Keratinocyte (primary cell): Measurements from ENCODE around the gene PCBD1. TPM values are rescaled to one million over a fixed set of nuclear protein-coding genes. Genes with fewer than 3 reads are reported as not detected.

ENCODE experiments used
- DNase-seq: peaks from one replicate; pipeline ENCODE4 v3.0.0-alpha.2; 2011; ENCODE audit warnings: low read depth, missing footprints, low spot score
- FAIRE-seq: peaks from 2 replicates; lab custom pipeline; 2011; peaks lifted over from hg19 to GRCh38; lab: Jason Lieb, UNC
- H2AFZ ChIP-seq: 2 replicates; pipeline ENCODE4 v1.6.0; 2012; ENCODE audit warnings: low read length, control low read depth, inconsistent platforms; ENCODE audit not compliant: control insufficient read depth
- H3K27ac ChIP-seq: 2 replicates; pipeline ENCODE4 v1.5.1; 2011; ENCODE audit warnings: low read length; ENCODE audit not compliant: control insufficient read depth, insufficient read depth
- H3K27me3 ChIP-seq: 3 replicates; pipeline ENCODE4 v1.6.0; 2011; ENCODE audit warnings: low read length; ENCODE audit not compliant: control insufficient read depth, insufficient read depth; ENCODE audit errors: extremely low read depth
- H3K36me3 ChIP-seq, 2 experiments: 2 replicates in 1 of 2; 3 replicates in 1 of 2; pipeline ENCODE4 v1.5.1; 2011; ENCODE audit warnings: low read length in 2 of 2, mild to moderate bottlenecking in 1 of 2; ENCODE audit not compliant: control insufficient read depth in 2 of 2, insufficient read depth in 2 of 2; ENCODE audit errors: extremely low read depth in 1 of 2
- H3K4me1 ChIP-seq: 3 replicates; pipeline ENCODE4 v1.5.1; 2011; ENCODE audit warnings: low read length; ENCODE audit not compliant: control insufficient read depth, insufficient read depth; ENCODE audit errors: extremely low read depth
- H3K4me2 ChIP-seq: 3 replicates; pipeline ENCODE4 v1.6.0; 2011; ENCODE audit warnings: low read depth, low read length; ENCODE audit not compliant: control insufficient read depth, insufficient read depth; ENCODE audit errors: extremely low read depth
- H3K4me3 ChIP-seq, 3 experiments: fragments of 200-600 bp in 1 of 3; sonication (generic) in 1 of 3; 2 replicates in 2 of 3; 3 replicates in 1 of 3; pipeline ENCODE4 v1.5.1; 2011 to 2016; ENCODE audit warnings: low read length in 3 of 3, mild to moderate bottlenecking in 3 of 3, control low read depth in 2 of 3, inconsistent platforms in 1 of 3, low read depth in 1 of 3, mixed read lengths in 1 of 3, mixed run types in 1 of 3, moderate library complexity in 1 of 3; ENCODE audit not compliant: control insufficient read depth in 2 of 3, insufficient read depth in 2 of 3; ENCODE audit errors: extremely low read depth in 1 of 3
- H3K79me2 ChIP-seq: 2 replicates; pipeline ENCODE4 v1.6.0; 2012; ENCODE audit warnings: low read length; ENCODE audit not compliant: control insufficient read depth, insufficient read depth
- H3K9ac ChIP-seq: 3 replicates; pipeline ENCODE4 v1.6.0; 2011; ENCODE audit warnings: low read length; ENCODE audit not compliant: control insufficient read depth, insufficient read depth; ENCODE audit errors: extremely low read depth
- H3K9me1 ChIP-seq: 3 replicates; pipeline ENCODE4 v1.6.0; 2011; ENCODE audit warnings: low read length; ENCODE audit not compliant: control insufficient read depth, insufficient read depth; ENCODE audit errors: extremely low read depth
- H3K9me3 ChIP-seq: 2 replicates; pipeline ENCODE4 v1.5.1; 2012; ENCODE audit warnings: low read depth, low read length; ENCODE audit not compliant: control insufficient read depth
- H4K20me1 ChIP-seq: 3 replicates; pipeline ENCODE4 v1.6.0; 2011; ENCODE audit warnings: low read length; ENCODE audit not compliant: control insufficient read depth, insufficient read depth; ENCODE audit errors: extremely low read depth
- CTCF ChIP-seq, 3 experiments: IDR thresholded peaks in 1 of 3; conservative IDR thresholded peaks in 1 of 3; optimal IDR thresholded peaks in 1 of 3; 2 replicates in 2 of 3; 3 replicates in 1 of 3; pipeline versions ENCODE3 to v1.5.1; 2011; ENCODE audit warnings: low read length in 3 of 3, mild to moderate bottlenecking in 3 of 3, moderate library complexity in 2 of 3, control low read depth in 1 of 3, inconsistent platforms in 1 of 3; ENCODE audit not compliant: insufficient read depth in 2 of 3; ENCODE audit errors: extremely low read depth in 1 of 3
- EZH2 ChIP-seq: IDR thresholded peaks from one replicate; pipeline ENCODE4 v1.6.1; 2012; ENCODE audit warnings: inconsistent platforms, mild to moderate bottlenecking, low read length, moderate library complexity
- dilution Hi-C: fragments of 300-500 bp; cut with MboI; formaldehyde crosslinking; loops from one replicate; pipeline ENCODE4 v1.7.0; 2020; ENCODE audit warnings: low sequenced_read_pairs; ENCODE audit not compliant: extremely low pct_ligation_motif_present
- polyA plus RNA-seq, 5 experiments: library from polyadenylated mRNA; depleted of rRNA in 3 of 5; stranded (reverse) in 3 of 5; stranded (forward) in 1 of 5; unstranded in 1 of 5; fragments of >200 nt; gene quantifications; 1 replicate in 1 of 5; 2 replicates in 3 of 5; 3 replicates in 1 of 5; pipeline versions ENCODE4 v1.2.1 to v1.2.3, GENCODE V29; 2011 to 2012; ENCODE audit warnings: missing spikeins in 2 of 5, low read depth in 1 of 5, low replicate concordance in 1 of 5

The PCBD1 gene
- polyA plus RNA-seq, 1 donor (not counting 4 experiments of a cell fraction or from before 2014, with no cell fraction given), result 41.5 TPM

GRCh38 chr10:70879207-70879606 is 9.2 kb downstream of the PCBD1 start:
- TF ChIP-seq EZH2, result no peak
- H2AFZ ChIP-seq, result no peak overlapping the region
- DNase-seq, result no peak
- FAIRE-seq, result no peak
- dilution Hi-C loops, result no loop called here
- H3K4me3 ChIP-seq, result no peak overlapping the region
- no peak overlapping the region for H3K9ac ChIP-seq
- H3K4me2 ChIP-seq, result no peak overlapping the region
- no peaks in the 10 kb centered on the region for H3K9me3 ChIP-seq
- no peaks in the 10 kb centered on the region for H3K79me2 ChIP-seq
- peaks cover 20% of the 10 kb centered on the region in 2 experiments for H3K36me3 ChIP-seq
- no peaks in the 10 kb centered on the region for H4K20me1 ChIP-seq
- no peaks in the 10 kb centered on the region for H3K4me1 ChIP-seq
- no peak overlapping the region for H3K27ac ChIP-seq
- H3K9me1 ChIP-seq, result no peaks in the 10 kb centered on the region
- H3K27me3 ChIP-seq, result no peaks in the 10 kb centered on the region

GRCh38 chr10:70874061-70874460 is 14.3 kb downstream of the PCBD1 start:
- no peak for TF ChIP-seq EZH2
- no peak for TF ChIP-seq CTCF (optimal IDR thresholded peaks at IDR 0.05 in 1 of 3, IDR thresholded peaks at IDR 0.05 in 1 of 3, conservative IDR thresholded peaks at IDR 0.05 in 1 of 3; ENCODE audit: extremely low read depth in 1 of 3, insufficient read depth in 2 of 3, low read length in 3 of 3)
- no peaks in the 10 kb centered on the region for H4K20me1 ChIP-seq
- H3K27me3 ChIP-seq, result no peaks in the 10 kb centered on the region
- peaks cover 22 to 31% of the 10 kb centered on the region in 2 experiments for H3K36me3 ChIP-seq
- no peak overlapping the region for H3K9ac ChIP-seq
- no peaks in the 10 kb centered on the region for H3K79me2 ChIP-seq
- H2AFZ ChIP-seq, result no peak overlapping the region
- no peak overlapping the region for H3K4me3 ChIP-seq
- H3K4me1 ChIP-seq, result no peaks in the 10 kb centered on the region
- DNase-seq (no peak), FAIRE-seq (no peak)
- no peak overlapping the region for H3K4me2 ChIP-seq
- no peaks in the 10 kb centered on the region for H3K9me1 ChIP-seq
- H3K9me3 ChIP-seq, result no peaks in the 10 kb centered on the region
- no peak overlapping the region for H3K27ac ChIP-seq
- dilution Hi-C loops, result no loop called here

- H3K27ac ChIP-seq, result no peak overlapping the region
- H3K27me3 ChIP-seq, result no peaks in the 10 kb centered on the region
- H3K9me3 ChIP-seq, result no peaks in the 10 kb centered on the region
- dilution Hi-C loops, result no loop called here
- no peak for TF ChIP-seq CTCF (optimal IDR thresholded peaks at IDR 0.05 in 1 of 3, IDR thresholded peaks at IDR 0.05 in 1 of 3, conservative IDR thresholded peaks at IDR 0.05 in 1 of 3; ENCODE audit: extremely low read depth in 1 of 3, insufficient read depth in 2 of 3, low read length in 3 of 3)
- TF ChIP-seq EZH2, result no peak
- H3K9ac ChIP-seq, result no peak overlapping the region
- H3K4me2 ChIP-seq, result no peak overlapping the region
- H3K4me1 ChIP-seq, result no peaks in the 10 kb centered on the region
- no peak overlapping the region for H2AFZ ChIP-seq
- H3K4me3 ChIP-seq, result no peak overlapping the region
- no peaks in the 10 kb centered on the region for H3K79me2 ChIP-seq
- no peaks in the 10 kb centered on the region for H4K20me1 ChIP-seq
- no peaks in the 10 kb centered on the region for H3K9me1 ChIP-seq
- DNase-seq (no peak), FAIRE-seq (no peak)
- peaks cover 14 to 34% of the 10 kb centered on the region in 2 experiments for H3K36me3 ChIP-seq
These were observed 16.1 kb downstream of the PCBD1 start for GRCh38 chr10:70872291-70872690.
